ENCODE measurements around the gene KBTBD6.
"Not testable (repeated sequence)": the region's sequence is repeated elsewhere in the genome, so short reads cannot be mapped to it uniquely, and the experiment has no call there.

KBTBD6 gene

GRCh38 chr13:41133951-41134350 is 1.3 kb upstream of the KBTBD6 start:
- Histone ChIP-seq H3K9me3 (ENCODE audit: insufficient read depth, low read length) (no peaks in the 10 kb centered on the region), H3K27me3 (ENCODE audit: low read depth, low read length) (no peaks in the 10 kb centered on the region), H3K4me2 (ENCODE audit: low read length) (peak overlapping the region; percentile 58), H3K4me3 (ENCODE audit: low read length) (0 out of 2 replicates have a peak overlapping the region, but pooled peaks have one; percentile 80), H3K27ac (ENCODE audit: low read length) (no peak overlapping the region), H3K79me2 (ENCODE audit: low read length) (peaks cover 34% of the 10 kb centered on the region), H3K36me3 (replicated peaks; ENCODE audit: low read depth, low read length) (peaks cover 12% of the 10 kb centered on the region), H2AFZ (ENCODE audit: low read depth, low read length) (no peak overlapping the region), H3K4me1 (ENCODE audit: low read length) (peaks cover 18% of the 10 kb centered on the region), H3K9ac (ENCODE audit: low read length) (no peak overlapping the region), H4K20me1 (ENCODE audit: insufficient read depth, low read length) (no peaks in the 10 kb centered on the region)
- TF ChIP-seq CTCF (IDR thresholded peaks at IDR 0.05; ENCODE audit: low read depth, low read length): no peak
- no peak for TF ChIP-seq EZH2phosphoT487 (IDR thresholded peaks at IDR 0.05; ENCODE audit: low read depth)

- Histone ChIP-seq H3K27ac (ENCODE audit: low read length) (peak overlapping the region; percentile 3; the same call in 1 of the 2 replicates), H3K4me2 (ENCODE audit: low read length) (peak overlapping the region; percentile 69), H2AFZ (ENCODE audit: low read depth, low read length) (peak overlapping the region; percentile 34; the same call in 1 of the 2 replicates), H3K4me1 (ENCODE audit: low read length) (peaks cover 18% of the 10 kb centered on the region), H3K79me2 (ENCODE audit: low read length) (peaks cover 46% of the 10 kb centered on the region), H3K4me3 (ENCODE audit: low read length) (peak overlapping the region; percentile 80), H3K9ac (ENCODE audit: low read length) (peak overlapping the region; percentile 57), H3K36me3 (replicated peaks; ENCODE audit: low read depth, low read length) (peaks cover 15% of the 10 kb centered on the region)
- not testable (repeated sequence) for H3K9me3 ChIP-seq (ENCODE audit: insufficient read depth, low read length); H3K27me3 ChIP-seq (ENCODE audit: low read depth, low read length); H4K20me1 ChIP-seq (ENCODE audit: insufficient read depth, low read length)
Observed at GRCh38 chr13:41131660-41132511, 716 bp downstream of the KBTBD6 start.

- not testable (repeated sequence) for H3K4me3 ChIP-seq (ENCODE audit: low read length); H3K9ac ChIP-seq (ENCODE audit: low read length); H4K20me1 ChIP-seq (ENCODE audit: insufficient read depth, low read length); H3K9me3 ChIP-seq (ENCODE audit: insufficient read depth, low read length); H2AFZ ChIP-seq (ENCODE audit: low read depth, low read length); H3K27me3 ChIP-seq (ENCODE audit: low read depth, low read length); H3K27ac ChIP-seq (ENCODE audit: low read length)
- Histone ChIP-seq H3K4me1 (ENCODE audit: low read length) (peaks cover 18% of the 10 kb centered on the region), H3K79me2 (ENCODE audit: low read length) (peaks cover 46% of the 10 kb centered on the region), H3K4me2 (ENCODE audit: low read length) (0 out of 2 replicates have a peak overlapping the region, but pooled peaks have one; percentile 13), H3K36me3 (replicated peaks; ENCODE audit: low read depth, low read length) (peaks cover 15% of the 10 kb centered on the region)
Observed at GRCh38 chr13:41131189-41131588, 1.4 kb downstream of the KBTBD6 start.

- H3K4me3 ChIP-seq (ENCODE audit: low read length): 0 out of 2 replicates have a peak overlapping the region, but pooled peaks have one; percentile 2
- peak overlapping the region; percentile 13; the same call in 1 of the 2 replicates for H3K4me2 ChIP-seq (ENCODE audit: low read length)
- H3K4me1 ChIP-seq (ENCODE audit: low read length): peaks cover 18% of the 10 kb centered on the region
- peaks cover 15% of the 10 kb centered on the region for H3K36me3 ChIP-seq (replicated peaks; ENCODE audit: low read depth, low read length)
- no peak overlapping the region for H3K27ac ChIP-seq (ENCODE audit: low read length)
- H2AFZ ChIP-seq (ENCODE audit: low read depth, low read length): no peak overlapping the region
- no peaks in the 10 kb centered on the region for H4K20me1 ChIP-seq (ENCODE audit: insufficient read depth, low read length)
- H3K27me3 ChIP-seq (ENCODE audit: low read depth, low read length): no peaks in the 10 kb centered on the region
- no peak for TF ChIP-seq EZH2phosphoT487 (IDR thresholded peaks at IDR 0.05; ENCODE audit: low read depth)
- TF ChIP-seq CTCF (IDR thresholded peaks at IDR 0.05; ENCODE audit: low read depth, low read length): no peak
- H3K9ac ChIP-seq (ENCODE audit: low read length): no peak overlapping the region
- H3K79me2 ChIP-seq (ENCODE audit: low read length): peaks cover 46% of the 10 kb centered on the region
- H3K9me3 ChIP-seq (ENCODE audit: insufficient read depth, low read length): no peaks in the 10 kb centered on the region
Observed at GRCh38 chr13:41130356-41130755, 2.2 kb downstream of the KBTBD6 start.

- Histone ChIP-seq H4K20me1 (ENCODE audit: insufficient read depth, low read length) (no peaks in the 10 kb centered on the region), H3K9ac (ENCODE audit: low read length) (no peak overlapping the region), H3K36me3 (replicated peaks; ENCODE audit: low read depth, low read length) (peaks cover 15% of the 10 kb centered on the region), H3K4me1 (ENCODE audit: low read length) (peaks cover 14% of the 10 kb centered on the region), H2AFZ (ENCODE audit: low read depth, low read length) (no peak overlapping the region), H3K4me3 (ENCODE audit: low read length) (no peak overlapping the region), H3K27ac (ENCODE audit: low read length) (no peak overlapping the region), H3K27me3 (ENCODE audit: low read depth, low read length) (no peaks in the 10 kb centered on the region), H3K79me2 (ENCODE audit: low read length) (peaks cover 44% of the 10 kb centered on the region), H3K4me2 (ENCODE audit: low read length) (no peak overlapping the region), H3K9me3 (ENCODE audit: insufficient read depth, low read length) (no peaks in the 10 kb centered on the region)
- TF ChIP-seq EZH2phosphoT487 (IDR thresholded peaks at IDR 0.05; ENCODE audit: low read depth) (no peak), CTCF (IDR thresholded peaks at IDR 0.05; ENCODE audit: low read depth, low read length) (no peak)
Observed at GRCh38 chr13:41127701-41128100, 4.9 kb downstream of the KBTBD6 start.

All from OCI-LY3 (cell line).